CD14-positive monocyte (primary cell): ENCODE results near the gene LAMTOR3. TPM values are rescaled to one million over a fixed set of nuclear protein-coding genes. Genes with fewer than 3 reads are reported as not detected.

Experiments used
- DNase-seq, 3 donors: peaks; one replicate each; pipeline ENCODE4 v3.0.0-alpha.2; 2011 to 2022
- H2AFZ ChIP-seq: 2 replicates; pipeline ENCODE4 v1.6.0; 2012; ENCODE audit warnings: mild to moderate bottlenecking, low read depth, low read length, inconsistent platforms; ENCODE audit not compliant: insufficient read depth, poor library complexity, severe bottlenecking
- H3K27ac ChIP-seq, 2 donors: 1 replicate in 1 of 2; 2 replicates in 1 of 2; pipeline ENCODE4 v1.5.1; 2012 to 2013; ENCODE audit warnings: low read length in 2 of 2, control low read depth in 1 of 2, inconsistent platforms in 1 of 2, low read depth in 1 of 2, mild to moderate bottlenecking in 1 of 2
- H3K27me3 ChIP-seq, 2 donors: one replicate each; pipeline versions ENCODE4 v1.6.0 to v1.6.1; 2011 to 2013; ENCODE audit warnings: low read length in 2 of 2; ENCODE audit not compliant: control insufficient read depth in 2 of 2, insufficient read depth in 2 of 2
- H3K36me3 ChIP-seq, 2 donors: replicated peaks in 1 of 2; 1 replicate in 1 of 2; 2 replicates in 1 of 2; pipeline versions ENCODE4 v1.5.1 to v1.6.1; 2012 to 2013; ENCODE audit warnings: low read length in 2 of 2, control low read depth in 1 of 2, inconsistent platforms in 1 of 2, mild to moderate bottlenecking in 1 of 2; ENCODE audit not compliant: insufficient read depth in 2 of 2, control insufficient read depth in 1 of 2
- H3K4me1 ChIP-seq, 2 donors: 1 replicate in 1 of 2; 2 replicates in 1 of 2; pipeline versions ENCODE4 v1.5.1 to v1.6.1; 2012 to 2013; ENCODE audit warnings: low read length in 2 of 2, control low read depth in 1 of 2, inconsistent platforms in 1 of 2, mild to moderate bottlenecking in 1 of 2, moderate library complexity in 1 of 2; ENCODE audit not compliant: insufficient read depth in 2 of 2, control insufficient read depth in 1 of 2
- H3K4me2 ChIP-seq: replicated peaks from 2 replicates; pipeline ENCODE3; 2012; ENCODE audit warnings: low read length, moderate library complexity, mild to moderate bottlenecking; ENCODE audit not compliant: poor library complexity, severe bottlenecking; ENCODE audit errors: extremely low read depth
- H3K4me3 ChIP-seq, 3 experiments: fragments of 200-600 bp in 1 of 3; sonication (generic) in 1 of 3; replicated peaks in 1 of 3; 1 replicate in 2 of 3; 2 replicates in 1 of 3; pipeline ENCODE4 v1.5.1; 2011 to 2013; ENCODE audit warnings: low read length in 3 of 3, mild to moderate bottlenecking in 3 of 3, control low read depth in 2 of 3, low read depth in 2 of 3, inconsistent platforms in 1 of 3, moderate library complexity in 1 of 3
- H3K79me2 ChIP-seq: 2 replicates; pipeline ENCODE4 v1.6.0; 2012; ENCODE audit warnings: mild to moderate bottlenecking, control low read depth, inconsistent platforms, low read length, moderate library complexity; ENCODE audit not compliant: insufficient read depth
- H3K9ac ChIP-seq: 2 replicates; pipeline ENCODE4 v1.6.0; 2017; ENCODE audit warnings: low read length, mild to moderate bottlenecking; ENCODE audit not compliant: insufficient read depth, poor library complexity, severe bottlenecking
- H3K9me3 ChIP-seq, 2 donors: replicated peaks in 1 of 2; 1 replicate in 1 of 2; 2 replicates in 1 of 2; pipeline versions ENCODE4 v1.5.1 to v1.6.1; 2012 to 2013; ENCODE audit warnings: low read length in 2 of 2, control low read depth in 1 of 2; ENCODE audit not compliant: control insufficient read depth in 1 of 2, insufficient read depth in 1 of 2
- H4K20me1 ChIP-seq: 2 replicates; pipeline ENCODE4 v1.6.0; 2012; ENCODE audit warnings: mild to moderate bottlenecking, low read length, control low read depth, moderate library complexity; ENCODE audit not compliant: insufficient read depth
- H3K27ac Mint-ChIP-seq, 7 donors: one replicate each; pipeline ENCODE4 v1.8.0; 2020; ENCODE audit warnings: mild to moderate bottlenecking in 7 of 7, mixed read lengths in 7 of 7, moderate library complexity in 6 of 7, inconsistent platforms in 2 of 7
- H3K27me3 Mint-ChIP-seq, 3 donors: one replicate each; pipeline ENCODE4 v1.8.0; 2021 to 2022; ENCODE audit warnings: low read depth in 3 of 3, mild to moderate bottlenecking in 3 of 3, mixed read lengths in 3 of 3, moderate library complexity in 3 of 3, inconsistent platforms in 1 of 3
- H3K36me3 Mint-ChIP-seq, 2 donors: one replicate each; pipeline ENCODE4 v1.8.0; 2020; ENCODE audit warnings: mixed read lengths in 2 of 2, inconsistent platforms in 1 of 2, mild to moderate bottlenecking in 1 of 2
- H3K4me1 Mint-ChIP-seq: one replicate; pipeline ENCODE4 v1.8.0; 2020; ENCODE audit warnings: mild to moderate bottlenecking, mixed read lengths
- H3K4me3 Mint-ChIP-seq, 2 donors: one replicate each; pipeline ENCODE4 v1.8.0; 2020; ENCODE audit warnings: mild to moderate bottlenecking in 2 of 2, mixed read lengths in 2 of 2, moderate library complexity in 1 of 2
- H3K9me3 Mint-ChIP-seq, 7 donors: one replicate each; pipeline ENCODE4 v1.8.0; 2020 to 2022; ENCODE audit warnings: mixed read lengths in 7 of 7, mild to moderate bottlenecking in 6 of 7, moderate library complexity in 6 of 7, inconsistent platforms in 2 of 7
- WGBS: methylation state at CpG from one replicate; pipeline ENCODE4 v1.1.5; 2013; ENCODE audit warnings: missing lambda C conversion rate; ENCODE audit not compliant: insufficient coverage; 5-methylcytosine and 5-hydroxymethylcytosine counted together
- intact Hi-C, 2 donors: fragments of 100-400 bp; cut with micrococcal nuclease; formaldehyde crosslinking; loops; one replicate each; pipeline versions ENCODE4 v1.15.0 to v1.15.1; 2023
- polyA plus RNA-seq, 3 donors: library from polyadenylated mRNA; depleted of rRNA in 1 of 3; unstranded in 2 of 3; stranded (reverse) in 1 of 3; fragments of 300-500 nt in 2 of 3; fragments of >200 nt in 1 of 3; fragmentation: Illumina TruSeq in 2 of 3; gene quantifications; 1 replicate in 2 of 3; 2 replicates in 1 of 3; pipeline ENCODE4 v1.2.3, GENCODE V29; 2012 to 2021
- TF ChIP-seq, protein P1 (sequence below): fragments of 200-600 bp; IDR thresholded peaks from one replicate; pipeline ENCODE4 v1.8.0; 2022; ENCODE audit warnings: antibody characterized with exemption, mild to moderate bottlenecking

The LAMTOR3 gene
- polyA plus RNA-seq, 3 donors: 19.9 to 83.3 (median 62.5) TPM

DNA sequence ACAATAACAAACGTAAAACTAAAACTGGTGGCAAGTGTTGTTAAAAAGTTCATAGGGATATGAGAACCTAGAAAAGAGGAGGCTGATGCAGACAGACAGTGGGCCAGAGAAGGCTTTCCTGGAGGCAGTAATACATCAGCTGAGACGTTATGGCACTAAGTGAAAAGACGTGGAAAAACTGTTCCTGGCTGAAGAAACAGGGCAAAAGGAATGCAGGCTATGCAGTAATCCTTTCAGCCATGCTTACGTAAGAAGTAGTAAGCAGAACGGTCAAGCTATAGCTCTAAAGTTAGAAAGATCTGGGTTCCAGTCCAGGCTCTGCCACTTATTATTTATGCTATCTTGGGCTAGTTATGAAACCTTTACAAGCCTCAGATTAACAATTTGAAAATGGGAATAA, 6.4 kb downstream of the LAMTOR3 start:
- H3K27ac ChIP-seq: peak overlapping the region in 1 of 2 donors; percentile 33
- no peaks in the 10 kb centered on the region for H3K9me3 ChIP-seq
- no peaks in the 10 kb centered on the region for H3K27me3 Mint-ChIP-seq
- H3K36me3 Mint-ChIP-seq: peaks cover 40 to 48% of the 10 kb centered on the region in 2 donors
- peak overlapping the region in 2 of 7 donors; percentile 12 to 16 for H3K27ac Mint-ChIP-seq
- H3K4me3 ChIP-seq: no peak overlapping the region
- peaks cover 73% of the 10 kb centered on the region for H3K79me2 ChIP-seq
- peaks cover 0 to 4% of the 10 kb centered on the region in 2 donors for H3K4me1 ChIP-seq
- no peaks in the 10 kb centered on the region for H3K9me3 Mint-ChIP-seq
- no peak overlapping the region for H3K4me3 Mint-ChIP-seq
- no peak for DNase-seq
- H3K27me3 ChIP-seq: no peaks in the 10 kb centered on the region
- TF ChIP-seq, protein P1, sequence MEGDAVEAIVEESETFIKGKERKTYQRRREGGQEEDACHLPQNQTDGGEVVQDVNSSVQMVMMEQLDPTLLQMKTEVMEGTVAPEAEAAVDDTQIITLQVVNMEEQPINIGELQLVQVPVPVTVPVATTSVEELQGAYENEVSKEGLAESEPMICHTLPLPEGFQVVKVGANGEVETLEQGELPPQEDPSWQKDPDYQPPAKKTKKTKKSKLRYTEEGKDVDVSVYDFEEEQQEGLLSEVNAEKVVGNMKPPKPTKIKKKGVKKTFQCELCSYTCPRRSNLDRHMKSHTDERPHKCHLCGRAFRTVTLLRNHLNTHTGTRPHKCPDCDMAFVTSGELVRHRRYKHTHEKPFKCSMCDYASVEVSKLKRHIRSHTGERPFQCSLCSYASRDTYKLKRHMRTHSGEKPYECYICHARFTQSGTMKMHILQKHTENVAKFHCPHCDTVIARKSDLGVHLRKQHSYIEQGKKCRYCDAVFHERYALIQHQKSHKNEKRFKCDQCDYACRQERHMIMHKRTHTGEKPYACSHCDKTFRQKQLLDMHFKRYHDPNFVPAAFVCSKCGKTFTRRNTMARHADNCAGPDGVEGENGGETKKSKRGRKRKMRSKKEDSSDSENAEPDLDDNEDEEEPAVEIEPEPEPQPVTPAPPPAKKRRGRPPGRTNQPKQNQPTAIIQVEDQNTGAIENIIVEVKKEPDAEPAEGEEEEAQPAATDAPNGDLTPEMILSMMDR: no peak
- intact Hi-C loops: loop anchor here (5.0 to 10.0 kb wide), 2 partner anchors 71 to 73 kb away; partner anchors contain the start of gene DAPP1 (in 2 of the 2)
- H2AFZ ChIP-seq: no peak overlapping the region
- H3K9ac ChIP-seq: no peak overlapping the region
- WGBS: 93% methylated on average over 3 of the region's 5 CpGs
- no peak overlapping the region for H3K4me2 ChIP-seq
- peaks cover 11% of the 10 kb centered on the region for H4K20me1 ChIP-seq
- H3K36me3 ChIP-seq: peaks cover 29 to 50% of the 10 kb centered on the region in 2 donors
- peaks cover 15% of the 10 kb centered on the region for H3K4me1 Mint-ChIP-seq

DNA sequence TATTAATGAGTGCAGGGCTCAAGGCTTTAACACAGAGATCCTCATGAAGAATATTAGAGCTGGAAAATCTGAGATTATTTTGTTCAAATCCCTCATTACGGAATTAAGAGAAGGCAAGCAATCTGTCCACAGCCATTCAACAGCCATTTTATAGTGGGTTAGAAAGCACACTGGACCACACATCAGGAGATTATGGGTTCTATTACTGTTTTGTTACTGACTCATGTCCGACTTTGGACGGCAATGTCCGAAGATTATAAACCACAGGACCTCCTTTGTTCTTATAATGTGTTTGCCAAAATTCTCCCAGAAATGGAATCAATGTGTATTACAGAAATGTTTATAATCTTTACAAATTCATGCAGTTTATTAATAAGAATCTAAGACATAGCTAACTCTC, 8.1 kb downstream of the LAMTOR3 start:
- no peak overlapping the region for H3K4me3 ChIP-seq
- intact Hi-C loops: loop anchor here (5.0 to 10.0 kb wide), 2 partner anchors 69 to 71 kb away; partner anchors contain the start of gene DAPP1 (in 2 of the 2)
- H3K9me3 ChIP-seq: no peaks in the 10 kb centered on the region
- no peaks in the 10 kb centered on the region for H3K27me3 Mint-ChIP-seq
- peak overlapping the region in 1 of 2 donors; percentile 17 for H3K27ac ChIP-seq
- H3K4me2 ChIP-seq: no peak overlapping the region
- no peak overlapping the region for H3K9ac ChIP-seq
- H3K27me3 ChIP-seq: no peaks in the 10 kb centered on the region
- peaks cover 10% of the 10 kb centered on the region for H3K4me1 Mint-ChIP-seq
- H3K4me3 Mint-ChIP-seq: no peak overlapping the region
- H3K36me3 ChIP-seq: peaks cover 41 to 59% of the 10 kb centered on the region in 2 donors
- peaks cover 56% of the 10 kb centered on the region for H3K79me2 ChIP-seq
- TF ChIP-seq, protein P1: no peak
- H4K20me1 ChIP-seq: peaks cover 11% of the 10 kb centered on the region
- H2AFZ ChIP-seq: no peak overlapping the region
- DNase-seq: no peak
- no peaks in the 10 kb centered on the region for H3K9me3 Mint-ChIP-seq
- peaks cover 43 to 56% of the 10 kb centered on the region in 2 donors for H3K36me3 Mint-ChIP-seq
- H3K4me1 ChIP-seq: no peaks in the 10 kb centered on the region
- peak overlapping the region in 1 of 7 donors; percentile 8 for H3K27ac Mint-ChIP-seq
- no CpG with 5 or more reads among the region's 4 CpGs for whole genome bisulfite sequencing
